HG02885 (cell line): ENCODE results near the gene TSPAN14.

Source experiments
- ATAC-seq: cut with Tn5 transposase; IDR thresholded peaks from one replicate; pipeline ENCODE4 v1.9.1; 2021; ENCODE audit warnings: mild to moderate bottlenecking; ENCODE audit not compliant: unreplicated experiment, poor library complexity

Gene TSPAN14

DNA sequence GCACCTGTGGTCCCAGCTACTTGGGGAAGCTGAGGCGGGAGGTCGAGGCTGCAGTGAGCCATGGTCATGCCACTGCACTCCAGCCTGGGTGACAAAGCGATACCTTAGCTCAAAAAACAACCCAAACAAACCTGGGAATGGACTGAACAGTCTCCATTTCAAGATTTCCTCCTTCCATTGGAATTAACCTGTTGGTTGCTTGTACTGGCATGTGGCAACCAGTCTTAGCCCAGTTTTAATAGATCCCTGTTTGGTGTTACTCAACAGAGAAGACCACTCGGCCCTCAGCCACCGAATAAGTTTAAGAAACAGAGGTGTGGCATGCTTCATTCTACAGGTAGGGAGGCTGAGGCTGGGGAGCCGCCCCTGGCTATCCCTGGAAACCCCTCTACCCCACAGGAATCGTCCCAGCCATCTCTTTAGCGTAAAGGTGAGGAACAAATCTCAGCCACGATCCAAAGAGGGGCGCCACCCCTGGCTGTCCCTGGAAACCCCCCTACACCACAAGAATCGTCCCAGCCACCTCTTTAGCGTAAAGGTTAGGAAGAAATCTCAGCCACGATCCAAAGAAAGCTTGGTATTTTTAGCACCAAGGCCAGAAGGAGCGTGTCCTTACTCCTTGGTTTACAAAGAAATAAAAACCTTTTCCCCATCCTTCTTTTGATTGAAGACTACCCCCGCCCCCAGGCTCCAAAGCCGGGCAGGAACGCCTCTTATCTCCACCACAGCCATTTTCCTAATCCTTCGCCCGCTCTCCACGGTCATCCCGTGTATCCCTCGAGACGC is 861 bp upstream of the TSPAN14 start:
- ATAC-seq, result no peak

DNA sequence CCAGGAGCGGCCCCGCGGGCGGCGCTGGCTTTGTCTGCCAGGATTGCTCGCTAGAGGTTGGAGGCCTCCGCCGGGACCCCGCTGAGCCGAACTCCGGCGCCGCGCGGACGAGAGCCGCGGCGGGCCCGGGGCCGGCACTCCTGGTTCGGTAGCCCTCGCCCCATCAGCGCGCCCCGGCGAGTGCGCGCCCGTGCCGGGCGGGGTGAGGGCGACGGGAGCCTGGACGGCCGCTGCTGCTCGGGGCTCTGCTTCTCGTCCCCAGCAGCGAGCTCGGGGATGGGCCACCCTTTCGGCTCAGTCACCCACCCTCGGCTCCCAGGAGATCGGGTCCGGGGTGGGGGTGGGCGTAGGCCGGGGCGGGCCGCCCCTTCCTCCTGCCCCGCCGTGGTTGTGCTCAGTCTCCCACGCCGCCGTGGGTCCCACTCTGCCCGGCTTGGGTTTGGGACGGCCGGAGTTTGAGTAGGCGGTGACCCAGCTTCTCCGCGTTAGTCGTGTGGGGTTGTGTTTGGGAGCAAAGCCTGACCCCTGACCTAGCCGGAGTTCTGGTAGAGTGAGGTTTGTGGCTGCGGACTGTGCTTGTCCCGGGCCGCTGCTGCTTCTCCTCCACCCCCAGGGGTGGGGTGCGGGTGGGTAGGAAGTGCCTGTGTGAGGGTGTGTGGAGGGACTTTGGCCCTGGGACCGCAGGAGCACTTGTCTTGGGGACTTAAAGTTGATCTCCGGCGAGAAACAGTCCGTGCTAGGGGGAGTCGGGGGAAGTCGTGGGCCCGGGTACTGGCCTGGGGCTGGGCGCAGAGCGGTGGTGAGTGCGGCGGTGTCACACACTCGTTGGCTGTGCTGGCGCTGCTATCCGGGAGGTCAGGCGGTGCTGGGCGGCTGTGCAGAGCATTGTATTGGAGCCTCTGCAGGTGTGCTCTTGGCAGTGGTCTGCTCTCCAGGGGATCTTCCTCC is 677 bp downstream of the TSPAN14 start:
- ATAC-seq, result peak; percentile 21

DNA sequence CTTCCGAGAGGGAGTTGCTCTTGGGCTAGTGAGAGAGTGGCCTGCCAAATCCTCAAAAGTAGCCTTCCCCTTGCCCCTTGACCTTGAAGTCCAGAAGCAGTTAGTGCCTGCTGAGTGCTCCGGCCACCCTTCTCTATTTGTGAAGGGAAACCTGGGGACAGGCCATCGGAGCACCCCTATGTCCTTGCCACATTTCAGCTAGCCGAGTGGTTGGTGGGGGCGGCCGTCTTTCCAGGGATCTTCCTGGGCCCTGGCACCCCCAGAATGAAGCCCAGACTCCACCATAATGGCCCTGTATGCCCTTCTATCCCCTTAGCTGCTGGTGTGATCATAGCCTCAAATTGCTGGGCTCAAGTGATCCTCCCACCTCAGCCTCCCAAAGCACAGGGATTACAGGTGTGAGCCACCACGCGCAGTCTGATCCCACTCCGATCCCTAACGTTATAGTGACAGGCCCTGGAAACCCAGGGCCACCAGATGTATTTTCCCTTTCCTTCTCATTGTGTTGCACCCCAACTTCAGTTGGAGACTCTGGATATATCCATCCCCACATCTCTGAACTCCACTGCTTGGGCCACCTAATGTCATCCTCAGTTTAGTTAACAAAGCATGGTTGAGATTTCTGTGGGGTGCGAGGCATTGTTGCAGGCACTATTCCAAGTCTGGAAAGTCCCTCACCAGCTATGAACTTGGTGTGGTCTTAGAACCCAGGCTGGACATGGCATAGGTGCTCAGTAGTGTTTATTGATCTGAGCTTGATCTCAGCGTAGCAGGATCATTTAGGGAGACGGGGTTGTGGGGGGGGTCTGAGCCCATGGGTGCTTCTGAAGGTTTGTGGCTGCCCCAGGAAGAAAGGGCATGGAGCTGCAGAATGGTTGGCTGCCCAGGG is 1.6 kb downstream of the TSPAN14 start:
- ATAC-seq, result no peak

DNA sequence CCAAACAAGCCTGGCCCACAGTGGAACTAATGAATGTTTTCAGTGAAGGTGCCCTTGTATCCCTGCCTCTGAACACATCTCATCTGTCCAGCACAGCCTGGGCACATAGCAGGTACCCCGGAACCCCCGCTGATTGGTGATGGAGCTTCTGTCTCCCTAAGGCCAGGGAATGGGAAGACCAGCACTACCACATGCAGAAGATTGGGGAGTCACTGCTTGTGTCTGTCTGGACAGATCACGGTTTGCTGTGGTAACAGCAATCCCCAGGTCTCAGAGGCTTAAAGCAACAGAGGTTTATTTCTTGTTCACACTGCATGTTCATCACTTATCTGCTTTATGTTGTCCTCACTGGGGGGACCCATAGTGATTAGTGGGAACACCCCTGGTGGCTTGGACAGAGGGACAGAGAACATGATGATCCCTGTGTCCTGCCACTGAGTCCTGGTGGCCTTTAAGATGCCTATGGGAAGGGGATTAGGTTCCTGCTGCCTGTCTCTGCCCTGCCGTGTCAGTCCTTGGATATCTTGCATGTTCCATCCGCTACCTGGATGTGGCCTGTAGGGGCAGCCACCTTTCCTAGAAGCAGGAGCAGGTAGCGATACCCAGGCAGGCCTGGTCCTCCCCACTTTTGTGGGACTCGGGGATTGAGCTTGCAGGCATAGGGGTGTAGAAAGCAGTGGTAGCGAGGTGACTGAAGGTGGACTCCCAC is 3.6 kb downstream of the TSPAN14 start:
- no peak for ATAC-seq

DNA sequence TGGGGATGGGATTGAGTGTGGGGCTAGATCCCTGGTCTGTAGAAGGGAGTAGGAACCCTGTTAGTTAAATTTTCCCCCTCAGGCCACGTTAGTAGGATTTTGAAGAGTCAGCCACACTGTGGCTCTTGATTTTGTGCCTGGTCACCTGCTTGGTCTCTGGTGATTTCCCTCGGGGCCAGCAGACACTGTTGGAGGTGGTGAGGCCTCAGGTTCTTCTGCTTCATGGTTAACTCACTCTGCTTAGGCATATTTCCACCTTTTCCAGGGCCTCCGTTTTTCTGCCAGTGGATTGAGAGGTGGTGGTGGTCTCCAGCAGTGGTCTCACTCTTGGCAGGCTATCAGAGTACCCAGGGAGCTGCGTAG is 4.1 kb downstream of the TSPAN14 start:
- no peak for ATAC-seq

DNA sequence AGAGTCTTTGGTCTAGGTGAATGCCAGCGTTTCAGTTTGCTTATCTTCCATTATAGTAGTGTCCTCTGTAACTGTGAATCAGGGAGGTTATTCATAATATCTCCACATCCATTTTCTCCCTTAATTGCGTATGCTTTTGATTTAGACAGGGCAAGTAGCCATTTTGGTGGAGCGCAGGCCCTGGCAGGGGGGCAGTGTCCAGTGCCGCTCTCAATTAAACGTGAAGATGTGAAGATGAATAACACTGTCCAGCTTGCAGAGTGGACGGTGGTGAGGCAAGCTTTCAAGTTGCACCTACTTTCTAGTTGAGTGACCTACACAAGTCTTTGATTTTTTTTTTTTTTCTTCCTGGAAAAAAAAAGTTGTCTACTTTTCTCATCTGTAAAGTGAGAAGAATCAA is 4.5 kb downstream of the TSPAN14 start:
- no peak for ATAC-seq

DNA sequence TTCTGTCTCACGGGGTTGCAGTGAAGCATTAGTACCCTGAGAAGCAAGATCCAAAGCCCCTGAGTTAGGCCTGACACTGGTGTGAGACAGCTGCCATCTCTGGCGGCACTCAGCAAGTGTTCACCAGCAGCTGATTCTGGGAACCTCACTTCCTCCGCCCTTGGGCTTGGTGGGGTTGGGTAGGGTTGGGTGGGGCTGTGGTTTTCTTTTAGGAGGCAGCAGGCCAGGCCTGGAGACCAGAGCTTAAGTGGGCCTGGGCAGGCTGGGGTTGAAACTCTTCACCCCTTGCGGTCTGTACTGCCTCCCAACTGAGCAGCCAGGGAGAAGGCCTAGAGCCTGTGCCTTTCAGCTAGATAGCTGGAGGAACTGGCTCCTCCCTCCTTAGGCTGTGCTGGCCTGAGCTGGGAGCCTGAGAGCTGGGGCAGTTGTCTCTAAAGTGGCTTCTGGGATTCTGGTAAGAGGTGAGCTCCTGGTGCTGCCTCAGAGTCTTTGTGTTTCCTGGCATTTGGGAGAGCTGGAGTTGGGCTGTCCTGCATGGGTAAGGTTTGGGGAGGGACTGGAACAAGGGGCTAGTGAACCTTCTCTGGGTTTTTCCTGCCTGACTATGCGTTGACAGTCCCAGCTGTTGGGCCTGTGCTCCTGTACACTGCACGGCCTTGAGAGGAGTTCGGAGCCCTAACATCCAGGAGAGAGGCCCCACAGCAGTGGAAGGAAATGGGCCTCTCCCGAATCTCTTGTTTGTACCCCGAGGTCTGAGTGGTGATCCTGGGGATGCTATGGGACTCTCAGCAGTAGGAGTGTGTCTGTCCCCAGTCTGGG is 5.1 kb downstream of the TSPAN14 start:
- peak; percentile 47 for ATAC-seq

DNA sequence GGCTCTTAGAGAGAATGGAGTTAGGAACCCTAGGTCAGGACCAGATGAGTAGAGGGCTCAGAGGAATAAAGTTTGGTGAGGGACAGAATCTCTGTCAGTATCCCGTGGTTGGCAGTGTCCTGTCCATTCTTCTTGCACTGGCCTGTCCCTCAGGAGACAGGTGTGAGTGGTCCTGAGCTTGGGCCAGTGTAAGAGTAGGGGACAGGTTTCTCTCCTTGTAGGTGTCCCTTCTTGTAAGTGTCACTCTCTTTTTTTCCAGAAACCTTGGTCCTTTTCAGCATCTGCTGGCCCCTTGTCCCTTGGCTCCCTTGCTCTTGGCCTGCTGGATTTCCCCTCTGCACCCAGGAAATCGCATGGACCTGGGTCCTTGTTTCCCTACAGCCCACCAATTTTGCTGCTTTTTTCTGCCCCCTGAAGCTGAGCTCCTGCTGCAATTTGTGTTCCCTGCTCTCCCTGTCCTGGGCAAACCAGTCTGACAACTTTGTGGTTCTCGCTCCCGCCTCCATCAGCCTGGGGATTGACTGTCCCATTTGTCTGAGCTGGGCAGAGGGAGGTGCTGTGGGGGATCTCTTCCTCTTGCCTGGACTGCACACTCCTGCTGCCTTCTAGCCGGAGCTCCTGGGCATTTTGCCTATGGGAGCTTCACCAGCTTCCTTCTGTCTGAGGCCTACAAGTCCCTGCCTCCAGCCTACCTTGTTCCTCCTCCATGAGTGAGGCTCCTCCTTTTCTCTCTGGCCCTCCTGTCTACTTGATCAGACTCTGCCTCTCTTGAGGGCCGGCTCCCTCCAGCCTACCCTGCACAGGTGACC is 6.5 kb downstream of the TSPAN14 start:
- ATAC-seq, result no peak

DNA sequence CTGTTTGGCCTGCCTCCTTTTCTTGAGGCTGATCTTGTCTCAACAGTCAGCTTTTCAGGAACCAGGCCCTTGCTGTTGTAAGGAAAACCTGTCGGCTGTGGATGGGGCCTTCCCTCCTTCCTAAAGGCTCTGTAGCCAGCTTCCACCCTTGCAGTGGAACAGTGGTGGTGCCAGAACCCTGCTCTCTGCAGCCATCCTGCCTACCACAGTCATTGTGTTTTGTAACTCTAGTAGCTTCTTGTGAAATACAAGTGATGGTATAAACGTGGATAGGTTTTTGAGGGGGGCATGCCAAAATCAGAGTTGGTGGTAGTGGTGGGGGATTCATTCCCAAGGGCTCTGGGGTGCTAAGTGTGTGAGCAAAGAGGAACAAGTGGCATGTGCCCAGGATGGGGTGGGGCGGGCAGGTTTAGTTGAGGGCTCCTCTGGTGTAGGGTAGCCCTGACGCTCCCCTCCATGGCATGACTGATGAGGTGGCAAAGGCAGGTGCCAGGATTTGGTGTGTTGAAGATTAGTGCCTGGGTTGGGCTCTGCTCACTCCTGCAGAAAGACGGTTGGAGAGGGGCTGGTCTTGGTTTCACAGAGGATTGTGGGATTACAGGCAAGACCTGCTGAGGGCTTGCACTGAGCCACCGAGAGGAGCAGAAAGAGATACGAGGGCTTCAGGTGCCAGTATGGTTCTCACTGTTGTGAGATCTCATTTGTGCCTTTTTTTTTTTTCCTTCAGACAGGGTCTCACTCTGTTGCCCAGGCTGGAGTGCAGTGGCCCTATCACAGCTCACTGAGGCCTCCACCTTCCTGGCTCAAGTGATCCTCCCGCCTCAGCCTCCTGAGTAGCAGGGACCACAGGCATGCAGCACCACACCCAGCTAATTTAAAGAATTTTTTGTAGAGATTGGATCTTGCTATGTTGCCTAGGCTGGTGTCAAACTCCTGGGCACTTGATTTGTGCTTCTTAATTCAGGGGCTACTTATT is 7.4 kb downstream of the TSPAN14 start:
- ATAC-seq, result no peak

DNA sequence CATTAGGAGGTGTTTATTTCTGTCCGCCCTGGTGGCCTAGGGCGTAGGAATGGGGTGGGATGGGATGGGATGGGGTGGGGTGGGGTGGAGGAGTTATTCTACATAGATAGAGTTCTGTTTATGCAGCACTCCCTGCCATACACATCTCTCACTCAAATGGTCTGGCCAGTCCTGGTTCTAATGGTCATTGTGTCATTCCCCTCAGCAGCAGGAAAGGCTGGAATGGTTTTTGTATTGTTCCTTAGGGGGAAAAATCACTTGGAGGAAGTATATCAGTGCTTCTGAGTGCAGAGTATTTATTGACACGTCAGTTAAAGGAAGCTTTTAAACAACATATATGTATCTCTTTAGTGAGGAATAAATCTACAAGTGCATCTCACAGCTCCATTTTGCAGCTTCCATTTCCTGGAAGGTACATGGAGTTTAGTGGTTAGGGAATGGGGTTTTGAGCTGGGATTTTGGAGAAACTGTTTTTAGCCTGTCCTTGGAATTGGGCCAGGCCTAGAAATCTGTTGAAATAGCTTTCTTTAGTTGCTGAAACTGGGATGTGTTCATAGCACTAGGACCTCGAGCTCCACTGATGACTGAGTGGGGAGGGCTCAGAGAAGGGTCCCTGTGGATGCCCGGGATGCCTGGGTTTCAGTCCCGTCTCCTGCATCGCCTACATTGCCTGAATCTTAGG is 8.3 kb downstream of the TSPAN14 start:
- ATAC-seq, result no peak

DNA sequence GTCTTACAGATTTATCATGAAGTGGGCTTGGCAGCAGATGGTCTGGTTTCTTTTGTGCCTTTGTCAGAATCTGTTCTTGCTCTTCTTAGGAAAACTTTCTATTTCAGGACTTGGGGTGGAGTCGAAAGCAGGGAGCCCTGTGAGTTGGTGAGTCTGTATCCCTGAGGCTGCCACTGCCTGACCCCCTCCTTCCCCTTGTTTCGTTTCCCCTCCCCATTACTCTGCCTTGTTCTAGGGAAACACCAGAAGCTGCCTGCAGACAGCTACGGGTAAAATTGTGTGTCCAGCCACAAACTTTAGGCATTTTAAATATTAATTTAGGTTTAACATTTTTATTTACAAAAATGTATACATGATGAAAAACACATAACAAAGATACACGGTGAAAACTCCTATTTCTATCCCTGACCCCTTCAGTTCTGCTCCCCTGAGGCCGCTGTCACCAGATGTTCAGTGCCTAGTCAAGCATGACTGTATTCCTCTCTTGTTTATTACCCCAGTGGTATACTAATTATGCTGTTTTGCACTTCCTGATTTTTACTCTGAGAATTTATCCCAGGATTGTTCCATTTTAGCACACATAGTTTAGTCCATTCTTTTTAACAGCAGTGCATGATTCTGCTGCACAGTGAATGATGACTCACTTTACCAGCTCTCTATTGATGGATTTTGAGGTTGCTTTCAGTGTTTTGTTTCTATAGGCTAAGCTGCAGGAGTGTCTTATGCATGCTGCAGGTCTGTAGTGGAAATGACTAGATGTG is 9.1 kb downstream of the TSPAN14 start:
- ATAC-seq, result peak; percentile 33

DNA sequence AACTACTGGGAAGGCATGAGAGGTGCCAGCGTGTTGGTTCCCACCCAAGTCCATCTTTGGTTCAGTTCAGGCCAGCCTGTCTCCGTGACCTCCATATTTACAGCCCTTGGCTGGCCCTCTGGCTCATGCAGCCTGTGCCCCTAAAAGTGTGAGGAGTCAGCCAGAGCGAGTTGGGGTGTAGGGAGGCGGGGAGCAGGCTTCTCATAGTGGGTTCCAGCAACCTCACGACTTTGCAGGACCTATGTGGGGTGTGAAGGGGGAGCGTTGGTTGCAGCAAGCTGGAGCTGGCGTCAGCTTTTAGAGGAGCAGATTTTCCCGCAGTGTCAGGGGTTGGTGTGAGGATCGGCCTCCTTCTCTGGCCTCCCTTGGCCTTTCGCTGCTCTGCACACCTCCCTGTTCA is 9.8 kb downstream of the TSPAN14 start:
- ATAC-seq, result no peak

DNA sequence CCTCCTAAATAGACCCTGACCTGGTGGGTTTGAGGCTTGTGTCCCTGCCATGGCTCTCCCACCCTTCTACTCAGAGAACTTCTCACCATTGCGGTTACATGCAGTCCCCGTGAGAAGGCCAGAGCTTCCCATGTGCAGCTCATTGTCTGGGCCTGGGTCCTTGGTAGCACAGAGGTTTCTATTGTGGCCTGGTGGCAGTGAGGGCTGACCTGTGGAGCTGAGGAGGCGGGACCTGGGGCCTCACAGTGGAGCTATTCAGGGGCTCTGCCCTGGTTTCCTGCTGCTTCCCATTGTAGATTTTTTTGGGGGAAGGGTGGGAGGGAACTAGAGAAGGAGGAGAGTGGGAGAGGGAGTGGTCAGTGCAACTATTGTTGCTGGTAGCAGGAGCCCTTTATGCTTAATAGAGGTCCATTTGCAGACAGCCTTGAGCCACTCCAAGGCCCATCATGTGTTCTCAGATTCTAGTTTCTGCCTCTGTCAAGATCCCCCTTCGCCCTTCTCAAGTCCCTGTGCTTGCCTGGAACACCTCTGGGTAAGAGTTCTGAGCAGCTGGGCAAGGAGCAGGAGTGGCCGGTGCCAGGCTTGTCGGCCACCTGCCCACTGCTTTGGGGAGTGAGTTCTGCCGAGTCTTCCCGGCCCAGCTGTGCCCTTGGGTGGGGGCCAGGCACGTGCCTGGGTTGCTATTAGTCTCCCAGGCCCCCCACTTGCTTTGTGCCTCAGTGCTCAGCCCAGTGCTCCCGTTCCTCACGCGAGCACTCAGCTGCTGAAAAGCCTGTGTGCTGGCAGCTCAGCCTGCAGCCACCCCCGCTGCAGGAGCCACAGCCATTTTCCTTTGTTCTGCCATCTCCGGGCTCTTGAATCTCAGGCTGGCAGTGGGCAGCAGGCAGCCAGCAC is 10.7 kb downstream of the TSPAN14 start:
- ATAC-seq, result no peak

DNA sequence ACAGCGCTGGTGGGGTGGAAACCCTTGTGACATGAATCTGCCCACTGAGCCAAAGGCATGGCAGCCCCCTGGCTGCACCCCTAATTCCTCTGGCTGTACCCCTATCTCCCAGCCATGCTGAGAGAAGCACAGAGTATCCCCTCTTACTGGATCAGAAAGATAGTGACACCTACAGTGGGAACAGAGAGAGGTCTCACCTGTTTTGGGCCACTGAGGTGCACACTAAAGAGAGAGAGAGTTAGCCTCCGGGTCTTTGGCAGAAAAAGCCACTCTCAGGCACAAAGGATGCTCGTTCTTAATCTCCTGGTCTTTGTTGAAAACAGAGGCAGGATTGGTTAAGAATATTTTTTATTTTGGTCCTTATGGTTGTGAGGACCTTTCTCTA is 11.3 kb downstream of the TSPAN14 start:
- ATAC-seq, result no peak
